ES-I3 (cell line): Measurements from ENCODE around the gene TASP1.

Experiments used
- H3K36me3 ChIP-seq: 2 replicates; pipeline ENCODE4 v1.6.1; 2013; ENCODE audit warnings: mild to moderate bottlenecking, low read length, control low read depth, moderate library complexity; ENCODE audit not compliant: insufficient read depth
- H3K4me1 ChIP-seq: 2 replicates; pipeline ENCODE4 v1.6.1; 2013; ENCODE audit warnings: mild to moderate bottlenecking, control low read depth, low read length; ENCODE audit not compliant: insufficient read depth
- H3K9ac ChIP-seq: 2 replicates; pipeline ENCODE4 v1.6.1; 2013; ENCODE audit warnings: low read depth, mild to moderate bottlenecking, low read length, moderate library complexity
- H3K9me3 ChIP-seq: 2 replicates; pipeline ENCODE4 v1.6.1; 2013; ENCODE audit warnings: mild to moderate bottlenecking, low read length, moderate library complexity; ENCODE audit not compliant: control insufficient read depth, insufficient read depth

The TASP1 gene

DNA sequence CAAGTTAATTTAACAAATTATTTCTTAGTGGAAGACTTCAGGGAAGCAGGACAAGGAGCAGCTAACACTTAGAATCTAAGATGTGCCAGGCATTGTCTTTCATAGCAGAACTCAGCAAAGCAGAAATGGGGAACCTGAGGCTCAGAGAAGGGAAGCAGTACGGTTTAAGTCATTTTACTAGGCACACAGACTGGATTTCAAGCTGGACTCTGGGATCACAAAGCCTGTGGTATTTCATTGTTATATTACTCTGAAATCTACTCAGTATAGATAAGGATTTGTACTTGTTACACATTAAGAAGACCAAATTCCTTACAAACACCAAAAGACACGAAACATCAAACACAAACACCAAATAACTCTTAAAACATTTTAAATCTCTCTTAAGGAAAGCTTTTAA is 218.1 kb downstream of the TASP1 start:
- Histone ChIP-seq H3K36me3 (no peaks in the 10 kb centered on the region), H3K4me1 (peaks cover 12% of the 10 kb centered on the region), H3K9ac (no peak overlapping the region), H3K9me3 (no peaks in the 10 kb centered on the region)

DNA sequence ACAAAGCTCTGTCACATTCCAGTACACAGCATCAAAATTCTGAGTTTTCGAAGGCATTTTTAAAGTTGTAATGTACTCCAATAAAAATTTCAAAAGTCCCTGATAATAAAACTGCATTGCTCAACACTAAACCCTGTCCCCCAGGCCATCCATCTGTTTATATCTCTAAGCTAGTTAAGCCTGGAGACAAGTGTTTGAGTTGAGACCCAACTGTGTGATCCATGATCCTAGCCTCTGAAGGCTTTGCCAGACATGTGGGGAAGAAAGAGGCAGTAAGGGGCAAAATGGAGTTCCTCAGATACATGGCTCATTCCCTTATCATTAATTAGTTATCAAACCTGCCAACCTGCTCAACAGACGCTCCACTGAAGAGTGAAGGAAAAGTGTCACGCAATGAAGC is 219.3 kb downstream of the TASP1 start:
- Histone ChIP-seq H3K36me3 (no peaks in the 10 kb centered on the region), H3K9me3 (no peaks in the 10 kb centered on the region), H3K4me1 (peaks cover 15% of the 10 kb centered on the region), H3K9ac (no peak overlapping the region)

DNA sequence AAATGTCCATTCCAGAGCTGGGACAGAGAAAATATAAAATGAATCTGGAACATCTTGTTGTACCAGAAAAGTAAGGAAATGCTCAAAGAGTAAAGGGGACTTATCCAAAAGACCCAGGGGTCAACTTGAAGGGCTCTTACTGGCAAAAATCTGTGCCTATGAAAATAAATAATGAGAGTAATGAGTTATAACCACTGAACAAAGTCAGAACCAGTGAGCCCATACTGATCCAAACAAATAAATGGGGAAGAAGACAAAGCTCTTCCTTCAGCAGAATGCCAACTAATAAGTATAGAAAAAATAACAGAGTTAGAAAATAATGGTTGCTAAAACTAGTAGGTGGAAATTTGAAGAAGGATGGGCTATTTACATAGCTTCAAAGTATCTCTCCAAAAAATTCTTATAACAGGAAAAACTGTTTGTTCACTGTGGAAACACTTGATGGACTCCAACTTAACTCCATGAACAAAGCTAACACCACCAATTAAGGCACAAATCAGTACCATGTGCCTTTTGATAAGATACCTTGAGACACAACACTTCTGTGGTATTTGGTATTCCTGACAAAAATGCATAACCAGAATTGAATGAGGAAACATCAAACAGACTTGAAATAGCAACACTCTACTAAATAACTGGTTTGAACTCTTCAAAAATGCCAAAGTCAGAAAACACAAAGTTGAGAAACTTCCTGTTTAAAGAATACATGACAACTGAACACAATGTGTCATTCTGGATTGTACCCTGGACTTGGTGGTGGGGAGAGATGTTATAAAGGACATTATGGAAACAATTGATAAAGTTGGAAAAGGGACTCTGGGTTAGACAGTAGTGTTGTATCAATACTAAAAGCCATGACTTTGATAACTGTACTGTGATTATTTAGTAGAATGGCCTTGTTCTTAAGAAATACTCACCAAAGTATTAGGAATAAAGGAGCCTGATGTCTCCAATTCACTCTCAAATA is 220.2 kb downstream of the TASP1 start:
- no peaks in the 10 kb centered on the region for H3K36me3 ChIP-seq
- no peak overlapping the region for H3K9ac ChIP-seq
- H3K9me3 ChIP-seq: no peaks in the 10 kb centered on the region
- H3K4me1 ChIP-seq: peaks cover 15% of the 10 kb centered on the region

DNA sequence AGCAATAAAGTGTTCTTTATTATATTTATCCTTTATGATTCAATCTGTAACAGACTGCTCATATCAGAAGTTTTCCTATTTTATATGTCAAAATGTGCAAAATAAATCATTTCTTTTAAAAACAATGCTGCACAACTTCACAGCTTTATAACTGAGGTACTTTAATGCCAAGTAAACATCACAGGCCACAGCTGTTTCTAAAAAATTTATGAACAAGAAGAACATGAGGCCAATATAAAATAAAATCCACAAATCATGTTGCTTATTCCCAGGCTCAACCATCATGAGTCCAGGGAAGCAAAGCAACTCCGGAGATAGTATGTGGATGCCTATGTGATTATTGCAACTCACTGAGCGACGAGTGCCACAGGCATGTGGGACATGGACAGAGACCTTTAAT is 222.2 kb downstream of the TASP1 start:
- no peak overlapping the region for H3K9ac ChIP-seq
- peaks cover 15% of the 10 kb centered on the region for H3K4me1 ChIP-seq
- no peaks in the 10 kb centered on the region for H3K36me3 ChIP-seq
- H3K9me3 ChIP-seq: no peaks in the 10 kb centered on the region

DNA sequence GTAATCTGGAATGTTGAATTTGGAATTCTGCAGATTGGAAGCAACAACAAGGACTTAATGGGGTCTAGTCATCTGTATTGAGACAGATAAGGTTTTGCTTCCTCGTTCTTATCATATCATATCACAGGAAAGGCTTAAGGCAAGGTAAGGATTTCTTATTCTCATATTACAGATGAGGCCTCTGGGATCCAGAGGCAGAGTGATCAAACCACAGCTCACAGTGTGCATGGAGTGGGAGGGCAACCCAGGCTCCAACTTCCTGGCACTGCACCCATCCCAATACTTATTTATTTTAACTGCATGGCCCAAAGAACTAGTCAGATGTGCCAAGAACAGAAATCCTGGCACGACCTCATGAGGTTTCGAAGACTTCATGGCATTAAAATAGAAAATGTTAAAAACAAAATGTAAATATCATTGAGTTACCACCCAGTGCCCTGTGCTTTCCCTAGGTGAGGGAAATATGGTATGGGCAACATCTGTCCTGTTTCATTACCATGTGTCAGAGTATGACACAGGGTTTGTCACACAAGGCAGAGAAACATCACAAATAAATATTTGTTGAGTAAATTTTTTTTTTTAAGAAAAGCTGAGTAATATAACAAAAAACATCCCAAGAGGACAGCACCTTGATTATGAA is 225.8 kb downstream of the TASP1 start:
- peaks cover 15% of the 10 kb centered on the region for H3K4me1 ChIP-seq
- no peaks in the 10 kb centered on the region for H3K36me3 ChIP-seq
- no peaks in the 10 kb centered on the region for H3K9me3 ChIP-seq

DNA sequence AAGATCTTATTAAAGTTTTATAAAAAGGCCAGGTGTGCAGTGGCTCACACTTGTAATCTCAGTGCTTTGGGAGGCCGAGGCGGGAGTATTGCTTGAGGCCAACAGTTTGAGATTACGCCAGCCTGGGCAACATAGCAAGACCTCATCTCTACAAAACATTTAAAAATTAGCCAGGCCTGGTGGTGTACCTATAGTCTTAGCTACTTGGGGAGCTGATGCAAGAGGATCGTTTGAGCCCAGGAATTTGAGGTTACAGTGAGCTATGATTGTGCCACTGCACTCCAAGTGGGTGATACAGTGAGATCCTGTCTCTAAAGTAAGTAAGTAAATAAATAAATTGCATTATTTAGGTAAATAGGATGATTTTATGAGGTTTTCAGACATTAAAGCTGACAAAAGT is 234.4 kb downstream of the TASP1 start:
- Histone ChIP-seq H3K4me1 (no peaks in the 10 kb centered on the region), H3K9ac (no peak overlapping the region)

More for the DNA sequence above, 225.8 kb downstream of the TASP1 start:
- H3K9ac ChIP-seq: no peak overlapping the region

DNA sequence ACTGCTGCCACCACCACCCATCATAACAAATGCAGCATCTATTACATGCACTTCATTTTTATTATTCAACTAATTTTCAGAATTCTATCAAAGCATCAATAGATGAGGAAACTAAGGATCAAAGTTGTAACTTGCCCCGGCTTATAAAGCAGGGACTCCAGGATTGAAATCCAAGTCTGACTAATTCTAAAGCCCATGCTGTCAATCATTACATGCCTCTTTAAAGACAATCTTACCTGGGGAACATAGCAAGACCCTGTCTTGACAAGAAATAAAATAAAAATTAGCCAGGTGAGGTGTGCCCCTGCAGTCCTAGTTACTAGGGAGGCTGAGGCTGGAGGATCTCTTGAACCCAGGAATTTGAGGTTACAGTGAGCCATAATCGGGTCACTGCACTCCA is 235.3 kb downstream of the TASP1 start:
- Histone ChIP-seq H3K4me1 (no peaks in the 10 kb centered on the region), H3K9ac (no peak overlapping the region), H3K36me3 (no peaks in the 10 kb centered on the region), H3K9me3 (no peaks in the 10 kb centered on the region)

More for the DNA sequence above, 234.4 kb downstream of the TASP1 start:
- Histone ChIP-seq H3K36me3 (no peaks in the 10 kb centered on the region), H3K9me3 (no peaks in the 10 kb centered on the region)

DNA sequence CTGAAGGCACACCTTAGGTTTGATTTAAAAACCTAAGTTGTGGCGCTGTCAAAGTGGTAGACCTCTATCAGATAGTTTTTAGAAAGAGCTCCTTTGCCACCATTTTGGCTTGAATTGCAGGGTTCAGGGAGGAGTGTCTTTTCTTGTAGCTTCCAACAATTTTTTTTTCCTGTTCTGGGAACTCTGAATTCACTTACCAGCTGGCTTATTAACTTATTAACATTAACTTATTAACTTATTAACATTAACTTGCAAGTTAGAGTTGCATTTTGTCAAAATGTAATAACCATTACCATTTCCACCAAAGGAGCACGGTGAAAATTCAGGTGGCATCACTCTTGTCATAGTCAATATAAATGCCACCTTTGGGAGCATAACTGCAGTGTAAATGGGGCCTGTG is 235.7 kb downstream of the TASP1 start:
- no peaks in the 10 kb centered on the region for H3K4me1 ChIP-seq
- H3K9ac ChIP-seq: no peak overlapping the region
- H3K9me3 ChIP-seq: no peaks in the 10 kb centered on the region
- no peaks in the 10 kb centered on the region for H3K36me3 ChIP-seq

DNA sequence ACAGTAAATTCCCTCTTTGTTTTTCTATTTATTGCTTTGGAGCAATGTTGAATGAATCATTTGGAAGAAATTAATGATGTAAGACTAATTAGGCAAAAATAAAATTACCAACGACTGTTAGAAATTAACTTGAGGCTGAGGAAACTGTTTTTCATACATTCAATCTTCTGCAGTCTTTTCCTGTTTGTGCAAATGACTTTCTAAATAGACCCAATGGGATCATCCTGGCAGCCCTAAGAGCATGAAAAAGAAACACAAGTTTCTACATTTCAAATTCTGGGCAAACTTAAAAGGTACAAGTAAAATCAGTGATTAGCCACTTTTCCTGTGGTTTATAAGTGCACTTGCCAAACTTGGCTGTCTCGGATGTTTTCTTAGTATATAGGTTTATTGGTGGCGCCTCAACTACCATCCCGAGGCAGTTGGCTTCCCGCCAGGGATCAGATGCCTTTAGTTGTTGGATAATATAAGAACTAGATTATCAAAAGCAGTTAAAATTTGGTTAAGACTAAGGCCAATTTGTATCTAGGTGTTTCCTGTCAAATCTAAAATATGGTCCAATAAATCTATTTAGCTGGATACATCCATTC is 236.5 kb downstream of the TASP1 start:
- no peaks in the 10 kb centered on the region for H3K4me1 ChIP-seq
- no peaks in the 10 kb centered on the region for H3K36me3 ChIP-seq
- no peaks in the 10 kb centered on the region for H3K9me3 ChIP-seq
- H3K9ac ChIP-seq: no peak overlapping the region

DNA sequence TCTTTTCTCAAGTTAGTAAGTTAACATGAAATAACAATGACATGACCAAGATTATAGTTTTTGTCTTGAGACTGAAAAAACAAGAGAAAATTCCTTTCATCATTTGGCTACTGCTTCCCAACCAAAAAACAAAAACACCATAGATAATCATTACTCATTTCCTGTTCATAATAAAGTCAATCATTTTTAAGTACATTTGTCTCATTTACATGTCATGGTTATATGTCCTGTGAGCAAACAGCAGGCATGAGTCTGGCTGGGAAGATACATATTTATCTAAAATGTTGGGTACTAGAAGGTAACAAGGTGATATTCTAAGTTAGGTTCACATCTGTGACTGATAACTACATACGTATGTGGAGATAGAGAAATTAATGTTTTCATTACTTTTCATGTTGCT is 237.1 kb downstream of the TASP1 start:
- Histone ChIP-seq H3K36me3 (no peaks in the 10 kb centered on the region), H3K9me3 (no peaks in the 10 kb centered on the region), H3K9ac (no peak overlapping the region), H3K4me1 (no peaks in the 10 kb centered on the region)

DNA sequence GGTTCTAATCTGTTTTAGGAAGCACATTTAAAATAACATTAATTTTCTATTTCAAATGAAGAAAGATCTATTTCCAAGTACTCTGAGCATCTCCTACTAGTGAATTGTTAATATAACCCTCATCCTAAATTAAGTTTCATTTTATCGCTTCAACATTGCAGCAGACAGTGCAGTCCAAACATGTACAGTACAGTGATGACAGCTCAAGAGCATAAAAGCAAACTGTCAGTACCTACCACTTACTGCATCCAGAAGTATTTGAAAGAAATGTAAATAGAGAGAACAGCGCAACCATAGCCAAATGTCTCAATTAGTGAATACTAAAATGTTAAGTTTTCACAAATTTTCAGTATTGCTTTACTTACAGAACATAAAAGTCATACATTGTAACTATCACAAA is 238.3 kb downstream of the TASP1 start:
- Histone ChIP-seq H3K4me1 (no peaks in the 10 kb centered on the region), H3K9me3 (no peaks in the 10 kb centered on the region), H3K36me3 (no peaks in the 10 kb centered on the region), H3K9ac (no peak overlapping the region)

DNA sequence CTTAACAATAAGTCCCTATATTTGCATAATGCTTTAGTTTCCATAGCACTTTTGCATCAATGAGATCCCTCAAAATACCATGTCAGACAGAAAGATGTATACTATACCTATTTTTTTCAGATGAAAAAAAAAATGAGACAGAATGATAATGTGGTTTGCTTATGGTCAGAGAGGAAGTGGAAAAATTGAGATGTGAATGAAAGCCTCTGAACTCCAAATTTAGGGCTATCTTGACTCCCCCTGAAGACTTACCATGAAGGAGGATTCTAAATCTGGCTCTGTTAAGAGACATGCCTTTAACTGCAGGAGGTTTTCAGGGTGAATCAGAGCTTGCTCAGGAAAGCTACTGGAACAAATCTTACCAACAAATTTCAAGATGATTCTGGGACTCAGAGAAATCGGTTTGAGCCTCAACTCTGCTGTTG is 241.4 kb downstream of the TASP1 start:
- Histone ChIP-seq H3K9me3 (no peaks in the 10 kb centered on the region), H3K36me3 (no peaks in the 10 kb centered on the region), H3K9ac (no peak overlapping the region), H3K4me1 (no peaks in the 10 kb centered on the region)

DNA sequence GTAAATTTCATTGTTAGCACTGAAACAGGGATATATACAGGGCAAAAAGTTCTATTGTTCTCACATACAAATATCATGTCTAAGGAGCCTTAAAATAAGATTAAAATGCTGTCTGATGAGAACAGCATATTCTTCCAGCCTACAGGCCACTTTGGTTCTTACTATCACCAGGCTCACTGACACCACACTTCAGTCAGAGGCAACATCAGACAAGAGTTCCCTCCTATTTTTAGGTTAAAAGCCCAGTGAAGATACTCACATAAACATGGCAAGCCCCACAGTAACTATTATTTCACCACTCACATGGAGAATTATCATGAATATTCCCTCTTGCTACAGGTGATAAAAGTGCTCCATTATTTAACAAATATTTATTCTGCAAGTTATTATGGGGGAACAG is 241.9 kb downstream of the TASP1 start:
- Histone ChIP-seq H3K9ac (no peak overlapping the region), H3K4me1 (no peaks in the 10 kb centered on the region), H3K36me3 (no peaks in the 10 kb centered on the region), H3K9me3 (no peaks in the 10 kb centered on the region)

DNA sequence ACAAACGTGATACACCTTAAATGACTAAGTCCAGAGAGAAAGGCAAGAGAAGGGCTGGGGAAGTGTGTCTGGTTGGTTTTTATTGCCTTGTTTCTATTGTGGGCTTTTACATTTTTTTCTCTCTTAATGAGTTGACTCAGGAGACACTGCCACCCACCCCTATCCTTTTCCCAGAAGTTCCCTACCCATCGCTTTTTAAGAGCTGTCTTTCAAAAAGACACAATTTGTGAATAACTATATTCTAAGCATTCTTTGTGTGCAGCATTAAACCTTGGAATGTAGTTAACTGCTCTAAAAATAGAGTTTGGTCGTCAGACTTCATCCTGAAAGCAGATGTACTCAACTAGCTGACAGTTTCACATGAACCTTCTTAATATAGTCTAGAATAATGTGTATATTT is 242.7 kb downstream of the TASP1 start:
- no peaks in the 10 kb centered on the region for H3K4me1 ChIP-seq
- no peak overlapping the region for H3K9ac ChIP-seq
- H3K9me3 ChIP-seq: no peaks in the 10 kb centered on the region
- H3K36me3 ChIP-seq: no peaks in the 10 kb centered on the region

DNA sequence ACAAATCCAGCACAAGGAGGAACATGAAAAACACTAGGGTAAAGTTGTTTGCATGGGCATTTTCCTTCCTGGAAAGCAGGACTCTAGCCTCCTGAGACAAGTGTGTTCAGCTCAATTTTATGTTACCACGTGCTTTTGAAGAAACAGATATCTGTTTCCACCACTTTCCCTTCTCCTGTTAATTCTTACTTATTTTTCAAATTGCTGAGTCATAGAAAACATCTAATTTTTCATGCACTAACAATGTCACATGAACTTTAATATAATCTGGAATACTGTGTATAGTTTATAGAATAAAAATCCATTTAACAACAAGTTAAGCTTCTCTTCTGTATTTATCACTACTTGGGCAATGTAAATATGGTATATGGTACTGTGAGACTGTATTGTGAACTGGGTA is 243.5 kb downstream of the TASP1 start:
- Histone ChIP-seq H3K36me3 (no peaks in the 10 kb centered on the region), H3K9ac (no peak overlapping the region), H3K9me3 (no peaks in the 10 kb centered on the region), H3K4me1 (no peaks in the 10 kb centered on the region)
